NCI-H524 treated with DMSO at 0.1 percent for 48 hours (cell line): ENCODE results near the gene CDYL2.

Experiments used
- DNase-seq: peaks from one replicate; lab custom pipeline; 2025; lab: John Stamatoyannopoulos, UW

Gene CDYL2

GRCh38 chr16:80704751-80705505, 99.5 kb downstream of the CDYL2 start:
- no peak for DNase-seq

DNA sequence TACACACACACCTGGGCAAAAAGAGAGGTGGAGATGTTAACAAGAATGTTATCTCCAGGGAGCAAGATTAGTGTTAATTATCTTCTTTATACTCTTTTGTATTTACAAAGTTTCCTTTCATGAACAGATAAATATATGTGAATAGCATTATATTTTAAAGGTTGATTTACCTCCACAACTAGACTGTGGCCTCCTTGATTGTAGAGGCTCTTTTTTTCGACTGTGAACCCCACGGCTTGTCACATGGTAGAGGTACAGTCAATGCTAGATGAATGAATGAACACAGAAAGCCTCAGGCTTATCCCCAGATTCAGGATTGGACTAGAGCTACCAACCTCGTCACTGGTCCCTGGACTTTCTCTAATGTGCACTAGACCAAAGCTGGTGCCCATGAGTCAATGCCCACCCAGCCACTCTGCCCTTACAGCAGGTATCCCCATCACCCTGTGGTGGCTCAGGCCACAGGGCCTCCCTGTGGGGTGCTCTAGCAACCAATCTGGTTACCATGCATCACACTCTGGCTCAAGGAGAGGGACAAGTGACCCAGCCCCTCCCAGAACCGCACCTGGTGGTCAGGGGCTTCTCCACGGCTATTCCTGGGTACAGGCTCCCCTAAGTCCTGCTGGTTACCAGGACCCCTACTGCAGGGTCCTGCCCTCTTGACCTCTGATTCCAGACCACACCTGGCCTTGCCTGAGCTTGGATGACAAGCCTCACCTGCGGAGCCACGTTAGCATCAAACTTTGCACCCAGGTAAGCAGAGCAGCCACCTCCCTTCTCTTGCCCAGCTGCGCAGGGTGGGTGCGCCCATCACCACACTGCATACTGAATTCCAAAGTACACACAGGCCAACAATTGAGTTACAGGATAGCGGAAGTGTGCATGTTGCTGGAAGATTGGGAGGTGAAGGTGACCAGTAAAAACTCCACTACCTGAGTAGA, 101.0 kb downstream of the CDYL2 start:
- no peak for DNase-seq

GRCh38 chr16:80702696-80703095, 101.7 kb downstream of the CDYL2 start:
- no peak for DNase-seq

- no peak for DNase-seq
Measured at GRCh38 chr16:80700558-80700957, 103.8 kb downstream of the CDYL2 start.

GRCh38 chr16:80695020-80695419, 109.4 kb downstream of the CDYL2 start:
- DNase-seq = no peak

- no peak for DNase-seq
Measured at GRCh38 chr16:80693553-80693952, 110.8 kb downstream of the CDYL2 start.

- DNase-seq = no peak
Measured at GRCh38 chr16:80692270-80692669, 112.1 kb downstream of the CDYL2 start.

GRCh38 chr16:80691111-80691741, 113.2 kb downstream of the CDYL2 start:
- no peak for DNase-seq

DNA sequence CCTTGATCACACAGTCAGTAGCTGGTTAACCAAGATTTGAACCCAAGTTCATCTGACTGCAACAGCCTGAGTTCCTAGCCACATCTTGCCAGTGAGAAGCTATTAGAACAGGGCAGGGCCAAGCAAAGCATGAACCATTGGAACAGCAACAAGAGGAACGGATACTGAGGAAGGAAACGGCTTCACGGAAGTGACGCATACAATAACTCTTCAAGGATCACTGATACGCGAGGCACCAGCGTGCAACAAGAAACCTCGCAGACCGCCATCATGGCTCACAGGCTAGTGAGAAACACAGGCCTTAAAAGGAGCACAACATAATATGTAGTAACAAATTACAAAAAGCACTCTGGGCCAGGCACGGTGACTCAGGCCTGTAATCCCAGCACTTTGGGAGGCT, 114.9 kb downstream of the CDYL2 start:
- no peak for DNase-seq

DNA sequence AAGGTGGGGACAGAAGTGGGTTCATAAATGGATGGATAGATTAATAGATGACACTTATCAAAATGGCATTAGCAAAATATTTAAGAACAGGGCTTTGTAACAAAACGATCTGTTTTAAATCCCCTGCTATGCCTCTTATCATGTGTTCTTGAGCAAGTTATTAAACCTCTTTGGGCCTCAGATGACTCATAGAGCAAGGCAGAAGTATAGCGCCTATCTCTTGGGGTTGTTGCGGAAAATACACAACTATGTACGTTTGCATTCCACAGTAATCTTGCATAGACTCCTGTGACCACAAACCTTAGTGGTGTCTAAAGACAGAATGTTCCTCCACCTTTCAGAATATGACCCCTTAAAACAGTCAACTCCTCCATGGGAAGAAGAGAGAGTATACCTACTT, 116.8 kb downstream of the CDYL2 start:
- no peak for DNase-seq

- DNase-seq = no peak
Measured at GRCh38 chr16:80684906-80685305, 119.5 kb downstream of the CDYL2 start.

- no peak for DNase-seq
Measured at GRCh38 chr16:80684136-80684765, 120.1 kb downstream of the CDYL2 start.

DNA sequence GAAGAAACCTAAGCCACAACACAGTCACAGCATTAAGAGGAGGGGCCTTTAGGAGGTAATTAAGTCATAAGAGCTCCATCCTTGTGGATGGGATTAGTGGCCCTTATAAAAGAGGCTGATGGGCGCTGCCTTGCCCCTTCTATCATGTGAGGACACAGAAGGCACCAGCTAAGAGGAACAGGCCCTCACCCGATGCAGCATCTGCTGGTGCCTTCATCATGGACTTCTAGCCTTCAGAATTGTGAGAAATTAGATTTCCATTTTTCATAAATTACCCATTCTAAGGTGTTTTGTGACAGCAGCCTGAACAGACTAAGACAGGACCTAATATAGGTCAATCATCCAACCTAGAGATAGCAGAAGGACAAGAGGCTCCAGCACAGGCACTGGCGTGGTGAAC, 120.8 kb downstream of the CDYL2 start:
- DNase-seq = no peak

- DNase-seq = no peak
Measured at GRCh38 chr16:80682421-80683070, 121.9 kb downstream of the CDYL2 start.

GRCh38 chr16:80681436-80681835, 123.0 kb downstream of the CDYL2 start:
- DNase-seq = no peak

DNA sequence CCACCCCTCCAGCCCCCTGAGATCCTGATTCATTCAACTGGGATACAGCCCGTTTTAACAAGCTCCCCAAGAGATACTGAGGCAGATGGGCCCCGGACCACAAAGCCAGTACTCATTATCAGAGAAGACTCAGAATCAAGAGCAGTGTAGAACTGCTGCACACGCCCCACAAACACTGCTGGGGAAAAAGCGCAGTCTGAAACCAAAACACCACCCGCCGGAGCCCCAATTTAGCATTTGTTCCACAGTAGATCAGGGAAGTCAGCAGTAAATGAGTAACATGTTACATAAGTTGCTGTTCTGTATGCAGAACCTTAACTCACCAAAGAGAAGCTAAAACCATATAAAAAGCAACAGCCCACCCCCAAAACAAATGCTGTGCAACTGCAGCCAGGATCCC, 123.6 kb downstream of the CDYL2 start:
- no peak for DNase-seq

- DNase-seq = no peak
Measured at GRCh38 chr16:80680046-80680445, 124.4 kb downstream of the CDYL2 start.

DNA sequence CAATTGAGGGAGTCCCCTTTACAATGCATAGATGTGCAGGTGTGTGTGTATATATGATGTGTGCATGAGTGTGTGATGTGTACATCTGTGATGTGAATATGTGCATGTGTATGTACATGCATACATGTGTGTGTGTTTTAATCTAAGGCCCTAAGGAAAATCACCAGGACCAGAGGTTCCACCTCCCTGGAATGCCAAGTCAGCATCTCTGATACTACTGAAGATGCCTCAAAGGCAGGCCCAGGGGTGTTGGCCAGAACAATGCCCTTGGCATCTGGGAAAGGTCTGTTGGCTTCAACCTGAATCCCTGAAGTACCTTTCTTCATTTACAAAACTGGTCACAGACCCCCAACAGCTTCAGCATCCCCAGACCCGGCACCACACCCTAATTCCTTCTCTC, 129.5 kb downstream of the CDYL2 start:
- DNase-seq = no peak

- DNase-seq = no peak
Measured at GRCh38 chr16:80672379-80672778, 132.0 kb downstream of the CDYL2 start.

- DNase-seq = no peak
Measured at GRCh38 chr16:80671281-80671849, 133.0 kb downstream of the CDYL2 start.

DNA sequence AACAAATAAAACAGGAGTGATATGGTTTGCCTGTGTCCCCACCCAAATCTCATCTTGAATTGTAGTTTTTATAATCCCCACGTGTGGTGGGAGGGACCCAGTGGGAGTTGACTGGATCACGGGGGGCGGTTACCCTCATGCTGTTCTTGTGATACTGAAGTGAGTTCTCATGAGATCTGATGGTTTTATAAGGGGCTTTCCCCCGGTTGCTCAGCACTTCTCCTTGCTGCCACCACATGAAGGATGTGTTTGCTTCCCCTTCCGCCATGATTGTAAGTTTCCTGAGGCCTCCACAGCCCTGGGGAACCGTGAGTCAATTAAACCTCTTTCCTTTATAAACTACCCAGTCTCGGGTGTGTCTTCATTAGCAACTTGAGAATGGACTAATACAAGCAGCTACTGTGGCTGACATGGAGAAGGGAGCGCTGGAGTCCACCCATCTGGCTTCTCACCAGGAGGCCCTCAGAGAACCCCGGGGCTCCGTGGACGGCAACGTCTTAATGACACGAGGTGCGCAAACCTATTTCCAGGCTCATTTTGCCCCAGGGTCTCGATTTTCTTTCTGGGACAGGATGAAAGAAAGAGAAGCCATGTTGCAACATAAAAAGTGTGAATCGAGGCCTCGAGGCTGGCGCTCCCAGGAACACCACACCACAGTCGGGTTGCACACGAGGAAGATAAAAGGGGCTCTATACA, 134.1 kb downstream of the CDYL2 start:
- no peak for DNase-seq
